ENCODE results near the gene NR2E1.

Gene NR2E1

DNA sequence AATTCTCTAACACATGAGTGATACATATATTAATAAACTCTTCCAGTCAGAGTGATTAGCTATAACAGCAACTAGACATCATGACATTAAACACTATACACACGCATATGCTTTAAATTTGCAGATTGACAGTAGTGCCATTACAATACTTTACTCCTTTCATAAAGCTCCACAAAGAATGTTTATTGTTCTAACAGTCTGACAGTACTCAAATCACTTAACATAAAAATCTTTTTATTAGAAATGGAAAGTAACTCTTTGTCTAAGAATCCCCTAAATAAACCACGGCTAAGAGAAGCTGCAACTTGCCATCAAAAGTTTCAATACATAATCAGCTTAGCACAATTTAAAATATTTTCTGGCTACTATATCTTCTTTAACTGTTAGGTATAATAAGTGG is 71.0 kb downstream of the NR2E1 start:
- Histone ChIP-seq H4K91ac (ENCODE audit: low read depth, low read length) (no peak overlapping the region), H3K23ac (ENCODE audit: low read length) (no peak overlapping the region), H3K4me1 (ENCODE audit: control insufficient read depth in 1 of 2, insufficient read depth in 2 of 2, low read length in 2 of 2) (no peaks in the 10 kb centered on the region), H4K12ac (ENCODE audit: low read depth, low read length) (no peak overlapping the region), H2BK120ac (ENCODE audit: insufficient read depth, low read length, poor library complexity) (no peak overlapping the region), H4K8ac (ENCODE audit: low read depth, low read length) (no peak overlapping the region), H2AFZ (ENCODE audit: insufficient read depth, low read length, poor library complexity) (no peak overlapping the region), H2AK5ac (ENCODE audit: low read length) (no peak overlapping the region), H3K4ac (ENCODE audit: low read depth, low read length) (no peak overlapping the region), H3K27me3 (ENCODE audit: insufficient read depth, low read length) (no peaks in the 10 kb centered on the region), H2BK12ac (ENCODE audit: low read length) (no peak overlapping the region), H3K18ac (ENCODE audit: low read length) (no peak overlapping the region), H3K79me2 (ENCODE audit: control insufficient read depth, insufficient read depth, low read length, poor library complexity) (no peaks in the 10 kb centered on the region), H3K27ac (ENCODE audit: low read depth, low read length) (no peak overlapping the region), H3K79me1 (ENCODE audit: low read length) (no peaks in the 10 kb centered on the region), H3K4me2 (ENCODE audit: low read length) (no peak overlapping the region), H3K36me3 (ENCODE audit: control insufficient read depth in 1 of 2, insufficient read depth in 2 of 2, low read length in 2 of 2) (peaks cover 3 to 6% of the 10 kb centered on the region in 2 experiments), H3K9ac (ENCODE audit: low read length) (no peak overlapping the region), H3K14ac (ENCODE audit: low read length) (no peak overlapping the region), H3K4me3 (ENCODE audit: low read depth, low read length) (no peak overlapping the region), H3K9me3 (ENCODE audit: insufficient read depth, low read depth, low read length) (no peaks in the 10 kb centered on the region), H2BK5ac (ENCODE audit: low read depth, low read length, poor library complexity) (no peak overlapping the region)
- WGBS (ENCODE audit: extremely low coverage, insufficient coverage, insufficient read length), result no CpG with 5 or more reads among the region's 2 CpGs
- DNase-seq, result no peak

DNA sequence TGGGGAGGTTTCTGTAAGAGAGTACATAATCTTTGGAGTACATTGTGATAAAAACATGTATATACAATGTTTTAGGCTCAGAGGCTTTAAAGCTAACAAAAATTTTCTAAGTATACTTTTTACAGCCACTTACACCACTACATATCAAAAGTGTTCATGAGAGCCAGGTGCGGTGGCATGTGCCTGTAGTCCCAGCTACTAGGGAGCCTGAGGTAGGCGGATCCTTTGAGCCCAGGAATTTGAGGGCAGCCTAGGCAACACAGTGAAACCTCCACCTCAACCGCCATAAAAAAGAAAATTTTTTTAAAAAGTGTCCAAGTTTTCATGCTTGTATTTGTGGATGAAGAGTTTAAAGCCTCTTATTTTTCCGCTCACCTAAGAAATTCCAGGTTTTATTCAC is 72.5 kb downstream of the NR2E1 start:
- no peak overlapping the region for H3K23ac ChIP-seq (ENCODE audit: low read length)
- no peak overlapping the region for H3K9ac ChIP-seq (ENCODE audit: low read length)
- peaks cover 3 to 6% of the 10 kb centered on the region in 2 experiments for H3K36me3 ChIP-seq (ENCODE audit: control insufficient read depth in 1 of 2, insufficient read depth in 2 of 2, low read length in 2 of 2)
- H4K91ac ChIP-seq (ENCODE audit: low read depth, low read length), result no peak overlapping the region
- no peak overlapping the region for H3K27ac ChIP-seq (ENCODE audit: low read depth, low read length)
- H4K8ac ChIP-seq (ENCODE audit: low read depth, low read length), result no peak overlapping the region
- H2AK5ac ChIP-seq (ENCODE audit: low read length), result no peak overlapping the region
- H3K4me2 ChIP-seq (ENCODE audit: low read length), result no peak overlapping the region
- no peak overlapping the region for H3K4me3 ChIP-seq (ENCODE audit: low read depth, low read length)
- no peak for DNase-seq
- no peak overlapping the region for H2BK5ac ChIP-seq (ENCODE audit: low read depth, low read length, poor library complexity)
- H3K18ac ChIP-seq (ENCODE audit: low read length), result no peak overlapping the region
- H4K12ac ChIP-seq (ENCODE audit: low read depth, low read length), result no peak overlapping the region
- H2BK12ac ChIP-seq (ENCODE audit: low read length), result no peak overlapping the region
- no peak overlapping the region for H3K14ac ChIP-seq (ENCODE audit: low read length)
- H3K4ac ChIP-seq (ENCODE audit: low read depth, low read length), result no peak overlapping the region
- H3K79me1 ChIP-seq (ENCODE audit: low read length), result no peaks in the 10 kb centered on the region
- H3K4me1 ChIP-seq (ENCODE audit: control insufficient read depth in 1 of 2, insufficient read depth in 2 of 2, low read length in 2 of 2), result no peaks in the 10 kb centered on the region
- H2AFZ ChIP-seq (ENCODE audit: insufficient read depth, low read length, poor library complexity), result no peak overlapping the region
- H2BK120ac ChIP-seq (ENCODE audit: insufficient read depth, low read length, poor library complexity), result no peak overlapping the region
- H3K9me3 ChIP-seq (ENCODE audit: insufficient read depth, low read depth, low read length), result no peaks in the 10 kb centered on the region
- H3K27me3 ChIP-seq (ENCODE audit: insufficient read depth, low read length), result no peaks in the 10 kb centered on the region
- whole genome bisulfite sequencing (ENCODE audit: extremely low coverage, insufficient coverage, insufficient read length), result no CpG with 5 or more reads among the region's 4 CpGs
- H3K79me2 ChIP-seq (ENCODE audit: control insufficient read depth, insufficient read depth, low read length, poor library complexity), result no peaks in the 10 kb centered on the region

Data from trophoblast cell (in vitro differentiated cells and primary cell).